Suprapubic skin (tissue), 4 donors: ENCODE measurements around the gene MRPL14. TPM values are rescaled to one million over a fixed set of nuclear protein-coding genes. Genes with fewer than 3 reads are reported as not detected.
"Not testable (repeated sequence)": the region's sequence is repeated elsewhere in the genome, so short reads cannot be mapped to it uniquely, and the experiment has no call there.

Experiments used
- DNase-seq, 2 donors: peaks; one replicate each; pipeline ENCODE4 v3.0.0-alpha.2; 2019; ENCODE audit warnings: low spot score in 2 of 2
- H3K27ac ChIP-seq: fragments of 200-600 bp; sonication (generic); one replicate; pipeline ENCODE4 v1.5.1; 2019
- H3K27me3 ChIP-seq: fragments of 200-600 bp; sonication (generic); one replicate; pipeline ENCODE4 v1.5.1; 2019
- H3K36me3 ChIP-seq: fragments of 200-600 bp; sonication (generic); one replicate; pipeline ENCODE4 v1.5.1; 2019
- H3K4me1 ChIP-seq: fragments of 200-600 bp; sonication (generic); one replicate; pipeline ENCODE4 v1.5.1; 2019
- H3K4me3 ChIP-seq: fragments of 200-600 bp; sonication (generic); one replicate; pipeline ENCODE4 v1.5.1; 2019; ENCODE audit warnings: mild to moderate bottlenecking
- H3K9me3 ChIP-seq: fragments of 200-600 bp; sonication (generic); one replicate; pipeline ENCODE4 v1.5.1; 2019
- EP300 ChIP-seq: sonication (generic); formaldehyde crosslinking; IDR thresholded peaks from one replicate; pipeline ENCODE4 v1.6.1; 2017; ENCODE audit warnings: antibody characterized with exemption
- POLR2A ChIP-seq, 2 donors: fragments of 450-650 bp; IDR thresholded peaks; one replicate each; pipeline ENCODE4 v1.6.1; 2017; ENCODE audit warnings: antibody characterized with exemption in 2 of 2, mild to moderate bottlenecking in 2 of 2, moderate library complexity in 2 of 2
- POLR2AphosphoS5 ChIP-seq, 3 donors: sonication (generic); formaldehyde crosslinking; IDR thresholded peaks; one replicate each; pipeline ENCODE4 v1.6.1; 2017; ENCODE audit warnings: antibody characterized with exemption in 3 of 3
- WGBS: methylation state at CpG from one replicate; pipeline ENCODE4 v1.1.5; 2018; 5-methylcytosine and 5-hydroxymethylcytosine counted together
- total RNA-seq, 4 donors: library from RNA; depleted of rRNA; stranded (reverse); fragments of >200 nt; gene quantifications; one replicate each; pipeline ENCODE4 v1.1.0, GENCODE V29; 2016
- TF ChIP-seq, protein P1 (sequence below), 2 donors: fragments of 200-600 bp in 1 of 2; fragments of 450-650 bp in 1 of 2; sonication (generic) in 1 of 2; IDR thresholded peaks; one replicate each; pipeline ENCODE4 v1.5.1; 2016 to 2019; ENCODE audit warnings: antibody characterized with exemption in 2 of 2, mild to moderate bottlenecking in 1 of 2, moderate library complexity in 1 of 2

The MRPL14 gene
- total RNA-seq, 4 donors from 2014 or later = 25.1 to 49.8 (median 44.0) TPM

DNA sequence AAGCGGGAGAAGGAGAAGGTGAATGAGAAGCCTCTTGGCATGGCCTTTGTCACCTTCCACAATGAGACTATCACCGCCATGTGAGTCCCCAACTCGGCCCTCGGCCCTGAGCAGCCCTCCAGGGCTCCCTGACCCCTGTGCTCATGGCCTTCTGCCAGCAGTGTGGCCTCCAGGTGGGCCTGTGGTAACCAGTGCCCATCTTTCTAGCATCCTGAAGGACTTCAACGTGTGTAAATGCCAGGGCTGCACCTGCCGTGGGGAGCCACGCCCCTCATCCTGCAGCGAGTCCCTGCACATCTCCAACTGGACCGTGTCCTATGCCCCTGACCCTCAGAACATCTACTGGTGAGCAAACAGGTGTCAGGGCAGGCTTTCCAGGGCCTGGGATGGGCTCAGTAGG lies 21.1 kb upstream of the MRPL14 start:
- WGBS = 85% methylated on average over 5 of the region's 9 CpGs

DNA sequence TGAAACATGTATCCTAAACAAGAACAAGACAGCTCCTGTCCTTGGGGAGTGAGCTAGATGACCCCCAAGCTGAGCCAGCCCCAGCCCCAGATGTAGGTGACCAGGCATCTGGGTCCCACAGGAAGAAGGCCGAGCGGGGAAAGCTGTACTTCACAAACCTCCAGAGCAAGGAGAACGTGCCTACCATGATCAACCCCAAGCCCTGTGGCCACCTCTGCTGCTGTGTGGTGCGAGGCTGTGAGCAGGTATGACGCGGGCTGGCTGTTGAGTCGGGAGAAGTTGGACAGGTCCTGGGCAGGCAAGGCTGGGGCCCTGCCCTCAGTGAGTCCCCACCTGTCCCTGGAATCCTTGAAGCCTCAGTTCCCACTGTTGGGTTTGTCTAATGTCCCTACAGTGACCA lies 20.0 kb upstream of the MRPL14 start:
- 100% methylated on average over 2 of the region's 7 CpGs for WGBS
- peaks cover 82% of the 10 kb centered on the region for H3K36me3 ChIP-seq
- DNase-seq = no peak
- H3K4me1 ChIP-seq = peaks cover 4% of the 10 kb centered on the region
- H3K4me3 ChIP-seq = no peak overlapping the region
- no peak overlapping the region for H3K27ac ChIP-seq
- H3K9me3 ChIP-seq = no peaks in the 10 kb centered on the region
- TF ChIP-seq, protein P1, sequence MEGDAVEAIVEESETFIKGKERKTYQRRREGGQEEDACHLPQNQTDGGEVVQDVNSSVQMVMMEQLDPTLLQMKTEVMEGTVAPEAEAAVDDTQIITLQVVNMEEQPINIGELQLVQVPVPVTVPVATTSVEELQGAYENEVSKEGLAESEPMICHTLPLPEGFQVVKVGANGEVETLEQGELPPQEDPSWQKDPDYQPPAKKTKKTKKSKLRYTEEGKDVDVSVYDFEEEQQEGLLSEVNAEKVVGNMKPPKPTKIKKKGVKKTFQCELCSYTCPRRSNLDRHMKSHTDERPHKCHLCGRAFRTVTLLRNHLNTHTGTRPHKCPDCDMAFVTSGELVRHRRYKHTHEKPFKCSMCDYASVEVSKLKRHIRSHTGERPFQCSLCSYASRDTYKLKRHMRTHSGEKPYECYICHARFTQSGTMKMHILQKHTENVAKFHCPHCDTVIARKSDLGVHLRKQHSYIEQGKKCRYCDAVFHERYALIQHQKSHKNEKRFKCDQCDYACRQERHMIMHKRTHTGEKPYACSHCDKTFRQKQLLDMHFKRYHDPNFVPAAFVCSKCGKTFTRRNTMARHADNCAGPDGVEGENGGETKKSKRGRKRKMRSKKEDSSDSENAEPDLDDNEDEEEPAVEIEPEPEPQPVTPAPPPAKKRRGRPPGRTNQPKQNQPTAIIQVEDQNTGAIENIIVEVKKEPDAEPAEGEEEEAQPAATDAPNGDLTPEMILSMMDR (IDR thresholded peaks at IDR 0.05) = no peak
- TF ChIP-seq EP300 = no peak
- TF ChIP-seq POLR2AphosphoS5 (IDR thresholded peaks at IDR 0.05) = no peak
- TF ChIP-seq POLR2A (IDR thresholded peaks at IDR 0.05) = no peak
- H3K27me3 ChIP-seq = no peaks in the 10 kb centered on the region

More for the DNA sequence above, 21.1 kb upstream of the MRPL14 start:
- Histone ChIP-seq H3K27ac (no peak overlapping the region), H3K36me3 (peaks cover 76% of the 10 kb centered on the region), H3K9me3 (no peaks in the 10 kb centered on the region), H3K4me1 (peaks cover 4% of the 10 kb centered on the region), H3K27me3 (no peaks in the 10 kb centered on the region), H3K4me3 (no peak overlapping the region)
- TF ChIP-seq POLR2A (IDR thresholded peaks at IDR 0.05) (no peak), POLR2AphosphoS5 (IDR thresholded peaks at IDR 0.05) (no peak), EP300 (no peak)
- TF ChIP-seq, protein P1 (IDR thresholded peaks at IDR 0.05) = no peak
- DNase-seq = no peak

DNA sequence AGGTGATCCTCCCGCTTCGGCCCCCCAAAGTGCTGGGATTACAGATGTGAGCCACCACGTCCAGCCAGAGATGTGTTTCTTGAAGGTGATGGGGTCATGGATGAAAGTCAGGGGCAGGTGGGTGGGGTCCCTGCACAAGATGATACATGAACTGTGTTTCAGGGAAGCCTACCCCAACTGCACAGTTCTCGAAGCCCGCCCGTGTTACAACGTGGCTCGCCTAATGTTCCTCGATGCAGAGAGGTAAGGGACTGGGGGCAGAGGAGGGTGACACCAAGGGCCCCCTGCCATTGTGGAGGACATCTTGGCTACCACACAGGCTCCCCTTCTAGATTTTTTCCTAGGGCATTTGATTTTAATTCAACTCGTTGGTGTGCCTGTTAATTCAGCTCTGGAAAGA lies 19.4 kb upstream of the MRPL14 start:
- WGBS = 87% methylated on average over 10 of the region's 10 CpGs
- Histone ChIP-seq H3K27ac (no peak overlapping the region), H3K9me3 (no peaks in the 10 kb centered on the region), H3K27me3 (no peaks in the 10 kb centered on the region), H3K4me1 (peaks cover 3% of the 10 kb centered on the region), H3K4me3 (no peak overlapping the region), H3K36me3 (peaks cover 85% of the 10 kb centered on the region)
- no peak for DNase-seq
- no peak for TF ChIP-seq POLR2A (IDR thresholded peaks at IDR 0.05)
- TF ChIP-seq EP300 = no peak
- TF ChIP-seq POLR2AphosphoS5 (IDR thresholded peaks at IDR 0.05) = no peak
- TF ChIP-seq, protein P1 (IDR thresholded peaks at IDR 0.05) = no peak

DNA sequence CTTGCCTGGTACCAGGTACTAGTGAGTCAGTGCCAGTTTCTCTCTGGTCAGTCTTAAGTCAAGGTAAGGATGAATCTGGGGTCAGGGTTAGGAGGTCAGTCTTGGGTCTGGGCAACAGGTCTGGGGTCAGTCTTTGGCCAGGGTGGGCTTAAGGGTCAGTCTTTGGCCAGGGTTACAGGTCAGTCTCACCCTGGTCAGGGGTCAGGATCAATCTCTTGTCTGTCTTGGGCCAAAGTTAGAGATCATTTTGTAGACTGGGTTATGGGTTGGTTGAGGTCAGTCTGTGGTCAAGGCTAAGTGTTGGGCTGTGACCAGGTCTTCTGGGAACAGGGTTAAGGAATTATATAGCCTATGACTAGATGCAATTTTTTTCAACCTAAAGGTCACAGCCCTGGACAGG lies 18.6 kb upstream of the MRPL14 start:
- H3K4me1 ChIP-seq = no peaks in the 10 kb centered on the region
- no peak overlapping the region for H3K27ac ChIP-seq
- no peak for TF ChIP-seq POLR2A (IDR thresholded peaks at IDR 0.05)
- TF ChIP-seq EP300 = no peak
- TF ChIP-seq, protein P1 (IDR thresholded peaks at IDR 0.05) = no peak
- TF ChIP-seq POLR2AphosphoS5 (IDR thresholded peaks at IDR 0.05) = no peak
- H3K27me3 ChIP-seq = no peaks in the 10 kb centered on the region
- H3K36me3 ChIP-seq = peaks cover 91% of the 10 kb centered on the region
- no peaks in the 10 kb centered on the region for H3K9me3 ChIP-seq
- no peak for DNase-seq
- H3K4me3 ChIP-seq = no peak overlapping the region

DNA sequence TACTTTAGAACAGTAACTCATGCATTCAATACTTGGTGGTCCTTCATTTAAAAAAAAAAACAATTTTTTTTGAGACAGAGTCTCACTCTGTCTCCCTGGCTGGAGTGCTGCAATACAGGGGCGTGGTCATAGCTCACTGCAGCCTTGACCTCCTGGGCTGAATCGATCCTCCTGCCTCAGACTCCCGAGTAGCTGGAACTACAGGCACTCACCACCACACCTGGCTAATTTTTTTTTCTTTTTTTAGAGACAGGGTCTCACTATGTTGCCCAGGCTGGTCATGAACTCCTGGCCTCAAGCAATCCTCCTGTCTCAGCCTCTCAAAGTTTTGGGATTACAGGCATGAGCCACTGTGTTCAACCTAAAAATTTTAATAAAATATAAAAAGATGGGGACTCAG lies 17.3 kb upstream of the MRPL14 start:
- WGBS = 31% methylated on average over 3 of the region's 3 CpGs
- not testable (repeated sequence) for H3K27me3 ChIP-seq, H3K4me3 ChIP-seq, H3K4me1 ChIP-seq, H3K9me3 ChIP-seq, H3K27ac ChIP-seq, DNase-seq
- peaks cover 91% of the 10 kb centered on the region for H3K36me3 ChIP-seq

DNA sequence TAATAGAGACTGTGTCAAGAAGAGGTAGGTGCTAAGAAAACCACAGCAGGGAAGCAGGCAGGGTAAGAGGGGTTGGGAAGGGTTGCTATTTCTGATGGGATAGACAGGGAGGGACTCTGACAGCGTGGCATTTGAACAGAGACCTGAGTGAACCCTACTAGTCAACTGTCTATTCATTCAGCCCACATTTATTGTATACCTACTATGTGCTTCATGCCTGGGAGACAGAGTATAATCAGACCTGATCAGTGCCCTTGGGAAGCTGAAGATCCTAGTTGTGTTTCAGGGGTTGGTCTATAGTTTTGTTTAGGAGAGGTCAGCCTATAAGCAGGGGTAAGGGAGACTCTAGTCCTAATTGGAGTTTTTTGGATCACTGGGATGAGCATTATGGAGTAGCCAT lies 16.5 kb upstream of the MRPL14 start:
- no peaks in the 10 kb centered on the region for H3K4me1 ChIP-seq
- DNase-seq = no peak
- no peaks in the 10 kb centered on the region for H3K9me3 ChIP-seq
- peaks cover 89% of the 10 kb centered on the region for H3K36me3 ChIP-seq
- TF ChIP-seq, protein P1 (IDR thresholded peaks at IDR 0.05) = no peak
- TF ChIP-seq POLR2AphosphoS5 (IDR thresholded peaks at IDR 0.05) (no peak), POLR2A (IDR thresholded peaks at IDR 0.05) (no peak), EP300 (no peak)
- no peak overlapping the region for H3K4me3 ChIP-seq
- H3K27me3 ChIP-seq = no peaks in the 10 kb centered on the region
- H3K27ac ChIP-seq = no peak overlapping the region
- WGBS = 96% methylated on average over 1 of the region's 1 CpG
